ENCODE results near the gene CERK. TPM values are rescaled to one million over a fixed set of nuclear protein-coding genes. Genes with fewer than 3 reads are reported as not detected.

The CERK gene
- total and polyA plus RNA-seq, 2 of the 13 experiments (the other 11 are each of a cell fraction or from before 2014, with no cell fraction given), result 40.3 to 41.9 TPM

- ChIA-PET POLR2A (no interaction called here), CTCF (ENCODE audit: low intra/inter-chr PET ratio, low total read pairs) (no interaction called here)
- no peaks in the 10 kb centered on the region; a peak in 1 of 5 replicates for H3K27me3 ChIP-seq (ENCODE audit: control insufficient read depth in 1 of 2, insufficient read depth in 2 of 2, low read length in 2 of 2)
- no peak for TF ChIP-seq MYNN (CRISPR knock-in tag; IDR thresholded peaks at IDR 0.05; ENCODE audit: low read depth)
- TF ChIP-seq HHEX (CRISPR knock-in tag; IDR thresholded peaks at IDR 0.05), result no peak
- TF ChIP-seq KDM5B (CRISPR knock-in tag; IDR thresholded peaks at IDR 0.05; ENCODE audit: borderline replicate concordance), result no peak
- no peak for DNase-seq (ENCODE audit: low spot score)
- 92% methylated on average over 7 of the region's 28 CpGs for WGBS (ENCODE audit: low lambda C conversion rate)
- no peak overlapping the region for H2AFZ ChIP-seq (ENCODE audit: low read length)
- no peaks in the 10 kb centered on the region for H3K9me3 ChIP-seq (ENCODE audit: low read length)
- no peak overlapping the region for H3K9ac ChIP-seq (ENCODE audit: insufficient read depth, low read depth, low read length)
- H4K20me1 ChIP-seq (ENCODE audit: insufficient read depth, low read length), result no peaks in the 10 kb centered on the region
- in situ Hi-C loops (cut with HindIII; ENCODE audit: extremely low pct_ligation_motif_present, low pct_unique_long_range_greater_than_20kb), result loop anchor here (25.0 kb wide), 1 partner anchor 101 kb away; no protein-coding TSS in a partner anchor
- peaks cover 4 to 13% of the 10 kb centered on the region in 2 experiments; a peak in 2 of 5 replicates for H3K36me3 ChIP-seq (replicated peaks in 1 of 2; ENCODE audit: control insufficient read depth in 1 of 2, insufficient read depth in 2 of 2, low read length in 2 of 2)
- ATAC-seq, result no peak
- intact Hi-C loops (cut with micrococcal nuclease; ENCODE audit: unreplicated experiment), result no loop called here
- H3K4me2 ChIP-seq (ENCODE audit: low read depth, low read length), result no peak overlapping the region
- H3K4me3 ChIP-seq (replicated peaks in 1 of 3; ENCODE audit: insufficient read depth in 1 of 3, low read depth in 2 of 3, low read length in 3 of 3), result no peak overlapping the region
- no peak overlapping the region for H3K27ac ChIP-seq (ENCODE audit: extremely low read length, insufficient read depth, low read length)
- no TSS peak for BruUV-seq (replicated peaks)
- H3K79me2 ChIP-seq (ENCODE audit: insufficient read depth, low read length), result no peaks in the 10 kb centered on the region
- peaks cover 17% of the 10 kb centered on the region for H3K4me1 ChIP-seq (ENCODE audit: insufficient read depth, low read length)
- no peak for FAIRE-seq
Observed at GRCh38 chr22:46663436-46664100, 74.5 kb downstream of the CERK start.

- Histone ChIP-seq H3K79me2 (ENCODE audit: insufficient read depth, low read length) (no peaks in the 10 kb centered on the region), H3K4me1 (ENCODE audit: insufficient read depth, low read length) (peaks cover 17% of the 10 kb centered on the region), H3K4me2 (ENCODE audit: low read depth, low read length) (no peak overlapping the region), H3K4me3 (replicated peaks in 1 of 3; ENCODE audit: insufficient read depth in 1 of 3, low read depth in 2 of 3, low read length in 3 of 3) (no peak overlapping the region), H3K9ac (ENCODE audit: insufficient read depth, low read depth, low read length) (no peak overlapping the region), H2AFZ (ENCODE audit: low read length) (no peak overlapping the region), H3K27me3 (ENCODE audit: control insufficient read depth in 1 of 2, insufficient read depth in 2 of 2, low read length in 2 of 2) (no peaks in the 10 kb centered on the region; a peak in 1 of 5 replicates), H4K20me1 (ENCODE audit: insufficient read depth, low read length) (no peaks in the 10 kb centered on the region), H3K36me3 (replicated peaks in 1 of 2; ENCODE audit: control insufficient read depth in 1 of 2, insufficient read depth in 2 of 2, low read length in 2 of 2) (peaks cover 4 to 13% of the 10 kb centered on the region in 2 experiments; a peak in 2 of 5 replicates), H3K9me3 (ENCODE audit: low read length) (no peaks in the 10 kb centered on the region), H3K27ac (ENCODE audit: extremely low read length, insufficient read depth, low read length) (no peak overlapping the region)
- in situ Hi-C loops (cut with HindIII; ENCODE audit: extremely low pct_ligation_motif_present, low pct_unique_long_range_greater_than_20kb), result loop anchor here (25.0 kb wide), 1 partner anchor 101 kb away; no protein-coding TSS in a partner anchor
- POLR2A ChIA-PET, result no interaction called here
- no TSS peak for BruUV-seq (replicated peaks)
- DNase-seq (ENCODE audit: low spot score), result no peak
- FAIRE-seq, result no peak
- ATAC-seq, result no peak
- CTCF ChIA-PET (ENCODE audit: low intra/inter-chr PET ratio, low total read pairs), result no interaction called here
- no peak for TF ChIP-seq HHEX (CRISPR knock-in tag; IDR thresholded peaks at IDR 0.05)
- TF ChIP-seq ZNF326 (CRISPR knock-in tag; IDR thresholded peaks at IDR 0.05; ENCODE audit: borderline replicate concordance), result no peak
- no peak for TF ChIP-seq MED13 (CRISPR knock-in tag; IDR thresholded peaks at IDR 0.05)
- TF ChIP-seq ZSCAN21 (CRISPR knock-in tag; IDR thresholded peaks at IDR 0.05; ENCODE audit: borderline replicate concordance), result no peak
- TF ChIP-seq NR2C2 (CRISPR knock-in tag; IDR thresholded peaks at IDR 0.05; ENCODE audit: borderline replicate concordance), result no peak
- no peak for TF ChIP-seq ZNF20 (CRISPR knock-in tag; IDR thresholded peaks at IDR 0.05)
- intact Hi-C loops (cut with micrococcal nuclease; ENCODE audit: unreplicated experiment), result no loop called here
- WGBS (ENCODE audit: low lambda C conversion rate), result 96% methylated on average over 18 of the region's 26 CpGs
Observed at GRCh38 chr22:46663001-46663400, 75.1 kb downstream of the CERK start.

Measured in HepG2 (cell line).